ES-I3 (cell line): ENCODE measurements around the gene UIMC1.

Experiments
- H3K36me3 ChIP-seq: 2 replicates; pipeline ENCODE4 v1.6.1; 2013; ENCODE audit warnings: mild to moderate bottlenecking, low read length, control low read depth, moderate library complexity; ENCODE audit not compliant: insufficient read depth
- H3K4me1 ChIP-seq: 2 replicates; pipeline ENCODE4 v1.6.1; 2013; ENCODE audit warnings: mild to moderate bottlenecking, control low read depth, low read length; ENCODE audit not compliant: insufficient read depth
- H3K9ac ChIP-seq: 2 replicates; pipeline ENCODE4 v1.6.1; 2013; ENCODE audit warnings: low read depth, mild to moderate bottlenecking, low read length, moderate library complexity
- H3K9me3 ChIP-seq: 2 replicates; pipeline ENCODE4 v1.6.1; 2013; ENCODE audit warnings: mild to moderate bottlenecking, low read length, moderate library complexity; ENCODE audit not compliant: control insufficient read depth, insufficient read depth

UIMC1 gene

DNA sequence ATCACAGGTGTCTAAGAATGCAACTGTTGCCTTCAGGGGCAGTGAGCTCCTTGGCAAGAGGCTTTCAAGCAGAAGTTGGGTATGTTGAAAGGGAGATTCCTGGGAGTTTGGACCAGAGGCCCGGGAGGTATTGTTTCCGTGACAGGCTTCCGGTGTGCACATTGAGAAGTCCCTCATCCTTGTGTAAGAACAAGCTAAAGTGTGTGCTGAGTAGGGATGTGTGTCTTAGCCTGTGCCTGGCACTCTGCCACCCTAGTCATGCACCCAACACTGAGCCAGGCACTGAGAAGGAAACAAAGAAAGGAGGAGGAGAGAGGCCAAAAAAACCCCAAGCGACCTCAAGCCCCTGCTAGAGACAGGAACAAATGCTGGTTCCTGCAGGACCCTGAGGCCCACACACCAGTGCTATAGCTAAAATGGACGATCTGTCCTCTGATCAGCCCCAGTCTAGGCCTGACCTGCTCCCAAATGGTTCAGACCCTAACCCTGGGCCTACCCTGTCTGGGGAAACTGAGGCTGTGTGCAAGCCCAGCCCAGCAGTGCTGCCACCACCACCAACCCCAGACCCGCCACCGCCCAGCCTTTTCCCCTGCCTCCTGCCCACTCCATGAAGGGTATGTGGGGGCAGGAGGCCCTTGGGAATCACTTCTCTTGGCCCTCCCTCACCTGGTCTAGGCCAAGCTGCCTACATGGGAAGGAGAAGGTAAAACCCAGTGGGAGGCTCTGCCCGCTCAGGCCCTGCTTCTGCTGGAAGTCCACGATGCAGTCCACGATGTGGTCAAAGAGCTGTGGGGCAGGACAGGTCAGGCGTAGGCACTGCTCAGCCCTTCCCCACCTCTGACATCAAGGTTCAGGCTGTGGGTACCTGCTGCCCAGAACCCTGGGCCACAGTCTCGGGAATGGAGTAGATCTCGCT, 120.0 kb downstream of the UIMC1 start:
- Histone ChIP-seq H3K9me3 (no peaks in the 10 kb centered on the region), H3K4me1 (no peaks in the 10 kb centered on the region), H3K36me3 (no peaks in the 10 kb centered on the region), H3K9ac (no peak overlapping the region)

DNA sequence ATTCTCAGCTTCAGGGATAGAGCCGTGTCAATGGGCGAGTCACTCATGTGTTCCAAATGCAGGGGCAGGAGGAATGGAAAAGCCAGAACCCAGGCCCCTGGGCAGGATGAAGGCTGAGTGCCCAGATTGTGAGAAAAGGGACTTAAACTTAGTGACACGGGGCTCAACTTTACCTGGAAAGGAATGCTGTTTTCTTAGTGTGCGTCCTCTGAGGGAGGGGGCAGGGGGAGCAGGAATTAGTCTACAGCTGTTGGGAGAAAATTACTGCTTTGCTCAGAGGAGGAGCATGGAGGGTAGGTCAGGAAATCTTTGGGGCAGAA, 122.0 kb downstream of the UIMC1 start:
- Histone ChIP-seq H3K36me3 (no peaks in the 10 kb centered on the region), H3K9ac (no peak overlapping the region), H3K9me3 (no peaks in the 10 kb centered on the region), H3K4me1 (no peaks in the 10 kb centered on the region)

GRCh38 chr5:176883700-176884570, 122.6 kb downstream of the UIMC1 start:
- no peaks in the 10 kb centered on the region for H3K36me3 ChIP-seq
- H3K9me3 ChIP-seq, result no peaks in the 10 kb centered on the region
- H3K4me1 ChIP-seq, result no peaks in the 10 kb centered on the region
- no peak overlapping the region for H3K9ac ChIP-seq

DNA sequence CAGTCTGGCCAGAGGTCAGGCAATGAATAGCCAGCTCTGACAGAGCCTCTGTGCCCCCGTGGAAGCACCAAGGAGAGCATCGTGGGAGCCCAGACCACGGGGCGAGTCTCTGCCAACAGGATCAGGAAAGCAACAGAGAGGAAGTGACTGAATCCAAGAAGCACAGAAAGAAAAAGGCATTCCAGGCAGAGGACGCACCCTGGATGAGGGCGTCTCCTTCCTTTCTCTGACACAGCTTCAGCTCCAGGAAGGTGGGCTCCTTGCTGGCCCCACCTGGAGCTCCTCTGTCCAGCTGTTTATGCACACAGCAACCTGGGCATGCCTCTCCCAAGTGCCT, 124.0 kb downstream of the UIMC1 start:
- Histone ChIP-seq H3K9ac (no peak overlapping the region), H3K9me3 (no peaks in the 10 kb centered on the region), H3K4me1 (no peaks in the 10 kb centered on the region), H3K36me3 (no peaks in the 10 kb centered on the region)

DNA sequence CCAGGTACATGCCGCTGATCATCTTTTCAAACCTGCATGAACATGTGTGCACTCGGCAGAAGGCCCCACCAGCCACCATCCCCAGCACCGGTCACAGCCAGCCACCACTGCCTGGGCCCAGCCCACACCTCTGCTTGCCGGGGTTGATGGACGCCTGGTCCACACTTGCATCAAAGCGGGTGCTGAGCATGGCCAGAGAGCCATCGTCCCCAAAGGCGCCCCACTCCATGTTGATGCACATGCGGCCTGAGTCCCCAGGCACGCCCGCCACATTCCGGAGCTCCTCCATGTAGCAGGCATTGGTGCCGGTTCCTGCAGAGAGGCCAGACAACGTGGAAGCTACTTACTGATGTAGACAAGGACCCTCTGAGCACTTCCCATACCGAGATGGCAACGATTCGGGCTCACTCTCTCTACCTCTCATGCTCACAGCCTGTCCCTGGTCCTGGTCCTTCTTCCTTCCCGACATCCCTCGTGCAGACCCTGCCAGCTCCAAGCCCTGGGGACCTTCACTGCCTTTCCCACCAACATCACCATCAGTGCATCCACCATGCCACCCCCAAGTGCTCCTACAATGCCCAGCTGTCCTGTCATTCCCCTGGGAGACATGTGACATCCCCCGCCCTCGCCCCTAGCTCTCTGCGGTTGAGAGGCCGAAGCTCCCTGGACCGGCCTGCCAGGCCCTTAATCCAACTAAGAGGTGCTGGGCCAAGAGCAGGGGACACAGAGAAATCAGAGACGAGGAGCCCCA, 124.6 kb downstream of the UIMC1 start:
- Histone ChIP-seq H3K9ac (no peak overlapping the region), H3K36me3 (no peaks in the 10 kb centered on the region), H3K9me3 (no peaks in the 10 kb centered on the region), H3K4me1 (no peaks in the 10 kb centered on the region)

DNA sequence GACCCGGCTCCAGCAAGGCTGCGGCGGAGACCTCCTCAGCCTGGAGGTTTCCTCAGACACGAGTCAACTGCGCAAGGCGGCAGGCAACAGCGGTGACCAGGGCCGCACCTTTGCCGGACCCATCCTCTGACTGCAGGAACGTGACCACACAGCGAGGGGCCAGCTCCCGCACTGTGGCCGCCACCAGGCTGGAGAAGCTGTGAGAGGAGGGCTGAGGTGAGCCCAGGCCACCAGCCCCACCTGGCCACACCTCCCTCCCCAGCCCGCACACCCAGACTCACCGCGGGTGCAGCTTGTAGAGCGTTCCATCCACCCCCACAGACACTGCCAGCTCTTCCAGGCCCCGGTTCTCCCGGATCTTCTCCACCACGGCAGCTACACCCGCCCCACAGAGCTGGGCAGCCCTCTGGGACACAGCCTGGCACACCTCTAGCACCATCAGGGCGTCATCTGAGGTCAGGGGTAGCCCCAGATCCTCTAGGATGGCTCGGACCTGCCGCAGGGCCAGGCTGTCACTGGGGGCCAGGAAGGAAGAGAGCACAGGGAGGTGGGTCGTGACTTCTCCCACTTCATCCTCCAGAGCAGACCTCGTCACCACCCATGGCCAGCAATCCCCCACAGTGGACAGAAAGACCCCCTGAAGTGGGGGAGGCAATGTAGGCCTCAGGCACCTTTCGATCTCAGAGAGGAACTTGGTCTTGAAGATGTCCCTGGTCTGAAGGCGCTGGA, 125.4 kb downstream of the UIMC1 start:
- no peaks in the 10 kb centered on the region for H3K4me1 ChIP-seq
- no peaks in the 10 kb centered on the region for H3K36me3 ChIP-seq
- no peaks in the 10 kb centered on the region for H3K9me3 ChIP-seq
- H3K9ac ChIP-seq, result no peak overlapping the region

DNA sequence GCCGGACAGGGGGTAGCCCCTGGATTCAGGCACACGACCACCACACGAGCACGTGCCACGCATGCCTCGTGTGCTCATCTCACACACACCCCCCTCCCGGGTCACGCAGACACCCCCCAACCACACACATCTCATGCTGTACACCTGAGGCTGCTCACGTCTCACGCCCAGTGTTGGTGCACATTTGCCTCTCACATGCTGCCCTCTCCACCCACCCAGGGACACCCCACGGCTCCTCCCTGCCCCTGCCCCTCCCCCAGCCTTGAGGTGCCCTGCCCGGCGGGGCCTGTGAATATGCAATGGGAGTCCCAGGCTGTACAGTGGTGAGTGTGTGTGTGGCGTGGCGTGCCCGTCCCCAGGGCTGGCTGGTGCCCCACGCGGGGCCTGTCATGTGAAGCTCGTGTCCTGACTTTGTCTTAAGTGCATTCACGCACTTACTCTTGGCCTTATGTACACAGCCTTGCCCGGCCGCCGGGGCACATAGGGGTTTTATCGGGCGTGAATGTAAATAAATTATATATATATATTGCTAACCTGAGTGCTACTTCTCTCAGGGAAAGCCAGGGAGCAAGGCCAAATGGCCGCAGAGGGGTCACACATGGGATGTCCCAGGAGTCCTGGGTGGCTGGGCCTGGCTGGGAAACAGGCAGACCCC, 126.1 kb downstream of the UIMC1 start:
- Histone ChIP-seq H3K36me3 (no peaks in the 10 kb centered on the region), H3K9ac (no peak overlapping the region), H3K4me1 (no peaks in the 10 kb centered on the region; the same call in 1 of the 2 replicates), H3K9me3 (no peaks in the 10 kb centered on the region)

- Histone ChIP-seq H3K36me3 (no peaks in the 10 kb centered on the region), H3K9me3 (no peaks in the 10 kb centered on the region), H3K9ac (no peak overlapping the region), H3K4me1 (no peaks in the 10 kb centered on the region; the same call in 1 of the 2 replicates)
These were observed 126.8 kb downstream of the UIMC1 start for GRCh38 chr5:176879663-176880361.

DNA sequence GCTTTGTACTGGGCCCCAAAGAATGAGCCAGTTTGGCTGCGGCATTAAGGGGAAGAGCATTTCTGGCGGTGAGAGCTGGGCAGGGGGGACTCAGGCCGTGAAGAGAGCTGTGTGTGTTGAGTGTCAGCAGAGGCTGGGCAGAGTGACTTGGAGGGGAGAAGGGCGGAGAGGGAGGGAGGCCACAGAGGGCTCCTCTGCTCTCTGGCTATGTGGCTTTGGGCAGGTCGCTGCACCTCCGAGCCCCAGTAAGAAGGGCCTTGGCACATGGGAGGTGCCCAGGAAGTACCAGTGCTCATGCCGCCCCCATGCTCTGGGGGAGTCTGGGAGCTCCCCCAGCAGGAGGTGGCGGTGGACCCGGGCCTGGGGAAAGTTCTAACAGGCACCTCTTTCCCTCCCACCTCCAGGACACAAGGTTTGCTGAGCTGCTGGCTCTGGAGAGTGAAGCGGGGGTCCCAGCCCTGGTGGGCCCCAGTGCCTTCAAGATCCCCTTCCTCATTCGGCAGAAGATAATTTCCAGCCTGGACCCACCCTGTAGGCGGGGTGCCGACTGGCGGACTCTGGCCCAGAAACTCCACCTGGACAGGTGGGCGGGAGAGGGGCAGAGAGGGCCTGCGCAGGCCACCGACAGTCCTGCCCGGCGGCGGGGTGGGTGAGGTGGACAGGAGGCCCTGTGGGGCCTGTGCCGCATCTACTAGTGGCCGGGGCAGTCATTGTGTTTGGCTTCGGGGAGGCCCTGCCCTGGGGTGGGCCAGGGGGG, 127.5 kb downstream of the UIMC1 start:
- no peaks in the 10 kb centered on the region for H3K36me3 ChIP-seq
- H3K9me3 ChIP-seq, result no peaks in the 10 kb centered on the region
- no peak overlapping the region for H3K9ac ChIP-seq
- H3K4me1 ChIP-seq, result no peaks in the 10 kb centered on the region; the same call in 1 of the 2 replicates

- H3K36me3 ChIP-seq, result no peaks in the 10 kb centered on the region
- no peaks in the 10 kb centered on the region; the same call in 1 of the 2 replicates for H3K4me1 ChIP-seq
- no peak overlapping the region for H3K9ac ChIP-seq
- no peaks in the 10 kb centered on the region for H3K9me3 ChIP-seq
These were observed 128.1 kb downstream of the UIMC1 start for GRCh38 chr5:176878463-176878862.

GRCh38 chr5:176877793-176878331, 128.7 kb downstream of the UIMC1 start:
- Histone ChIP-seq H3K36me3 (no peaks in the 10 kb centered on the region), H3K9me3 (no peaks in the 10 kb centered on the region), H3K9ac (no peak overlapping the region), H3K4me1 (no peaks in the 10 kb centered on the region; the same call in 1 of the 2 replicates)
